Activated naive CD8-positive, alpha-beta T cell (primary cell): ENCODE measurements around the gene N4BP2L2.

Experiments used
- H3K27ac Mint-ChIP-seq: one replicate; pipeline ENCODE4 v1.8.0; 2021; ENCODE audit warnings: mixed read lengths
- H3K27me3 Mint-ChIP-seq: one replicate; pipeline ENCODE4 v1.8.0; 2021; ENCODE audit warnings: mixed read lengths
- H3K36me3 Mint-ChIP-seq: one replicate; pipeline ENCODE4 v1.8.0; 2021; ENCODE audit warnings: mixed read lengths
- H3K4me1 Mint-ChIP-seq: one replicate; pipeline ENCODE4 v1.8.0; 2021; ENCODE audit warnings: low read depth, mixed read lengths
- H3K4me3 Mint-ChIP-seq: one replicate; pipeline ENCODE4 v1.8.0; 2021; ENCODE audit warnings: mild to moderate bottlenecking, mixed read lengths
- H3K9me3 Mint-ChIP-seq: one replicate; pipeline ENCODE4 v1.8.0; 2021; ENCODE audit warnings: low read depth, mixed read lengths

N4BP2L2 gene

DNA sequence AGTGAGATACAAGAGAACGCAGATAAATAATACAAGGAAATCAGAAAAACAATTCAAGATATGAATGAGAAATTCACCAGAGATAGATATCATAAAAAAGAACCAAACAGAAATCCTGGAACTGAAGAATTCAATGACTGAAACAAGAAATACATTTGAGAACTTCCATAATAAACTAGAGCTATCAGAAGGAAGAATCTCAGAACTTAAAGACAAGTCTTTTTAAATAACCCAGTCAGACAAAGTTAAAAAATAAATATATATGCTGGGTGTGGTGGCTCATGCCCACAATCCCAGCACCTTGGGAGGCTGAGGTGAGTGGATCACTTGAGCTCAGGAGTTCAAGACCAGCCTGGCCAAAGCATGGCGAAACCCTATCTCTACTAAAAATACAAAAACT, 82.0 kb downstream of the N4BP2L2 start:
- Mint-ChIP-seq H3K4me1 (no peaks in the 10 kb centered on the region), H3K36me3 (peaks cover 44% of the 10 kb centered on the region), H3K27ac (no peak overlapping the region), H3K9me3 (peaks cover 14% of the 10 kb centered on the region), H3K27me3 (no peaks in the 10 kb centered on the region), H3K4me3 (no peak overlapping the region)

DNA sequence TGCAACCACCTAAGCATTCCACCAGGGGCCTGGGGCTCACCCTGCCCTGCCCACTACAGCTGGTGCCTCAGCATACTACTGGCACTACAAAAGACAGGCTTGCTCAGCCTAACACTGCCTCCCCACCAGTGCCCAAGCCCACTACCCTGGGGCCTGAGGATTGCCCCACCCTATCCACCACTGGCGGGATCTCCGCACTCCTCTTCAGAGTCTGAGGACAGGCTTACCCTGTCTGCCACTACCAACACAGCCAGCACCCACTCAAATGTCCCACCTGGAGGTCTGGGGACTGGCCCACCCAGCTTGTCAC, 83.0 kb downstream of the N4BP2L2 start:
- no peak overlapping the region for H3K27ac Mint-ChIP-seq
- no peaks in the 10 kb centered on the region for H3K27me3 Mint-ChIP-seq
- H3K4me1 Mint-ChIP-seq: no peaks in the 10 kb centered on the region
- peaks cover 37% of the 10 kb centered on the region for H3K36me3 Mint-ChIP-seq
- H3K4me3 Mint-ChIP-seq: no peak overlapping the region
- H3K9me3 Mint-ChIP-seq: peaks cover 11% of the 10 kb centered on the region

DNA sequence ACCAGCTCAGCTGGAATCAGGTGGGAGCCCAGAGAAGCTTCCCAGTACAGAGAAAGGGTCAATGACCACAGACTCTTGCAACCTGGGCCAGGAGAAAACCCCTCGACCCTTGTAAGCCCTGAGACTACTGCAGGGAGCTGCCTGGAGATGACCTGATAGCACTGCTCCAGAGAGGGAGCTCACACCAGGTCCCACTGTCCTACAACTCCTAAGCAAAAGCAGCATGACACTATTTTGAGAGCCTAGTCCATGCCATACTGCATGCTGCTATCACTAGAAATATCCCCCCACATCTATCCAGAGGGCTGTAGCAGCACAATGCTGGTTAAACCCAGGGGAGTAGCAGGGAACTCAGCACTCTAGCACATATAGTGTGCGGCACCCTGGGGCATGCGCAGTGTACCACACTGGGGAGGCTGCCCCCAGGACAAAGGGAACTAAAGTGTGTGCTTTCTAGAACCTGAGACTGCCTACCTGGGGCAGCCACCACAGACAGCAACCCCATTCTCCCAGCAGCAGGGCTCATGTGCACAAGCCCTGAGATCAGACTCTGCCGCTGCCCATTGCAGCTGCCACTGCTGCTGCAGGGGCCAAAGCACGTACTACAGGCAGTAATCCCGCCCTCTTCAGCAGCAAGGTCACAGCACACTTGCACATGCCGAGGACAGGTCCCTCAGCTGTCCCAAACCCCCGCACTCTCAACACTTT, 83.6 kb downstream of the N4BP2L2 start:
- no peaks in the 10 kb centered on the region for H3K4me1 Mint-ChIP-seq
- peaks cover 11% of the 10 kb centered on the region for H3K9me3 Mint-ChIP-seq
- H3K27me3 Mint-ChIP-seq: no peaks in the 10 kb centered on the region
- H3K36me3 Mint-ChIP-seq: peaks cover 34% of the 10 kb centered on the region
- H3K4me3 Mint-ChIP-seq: no peak overlapping the region
- no peak overlapping the region for H3K27ac Mint-ChIP-seq

DNA sequence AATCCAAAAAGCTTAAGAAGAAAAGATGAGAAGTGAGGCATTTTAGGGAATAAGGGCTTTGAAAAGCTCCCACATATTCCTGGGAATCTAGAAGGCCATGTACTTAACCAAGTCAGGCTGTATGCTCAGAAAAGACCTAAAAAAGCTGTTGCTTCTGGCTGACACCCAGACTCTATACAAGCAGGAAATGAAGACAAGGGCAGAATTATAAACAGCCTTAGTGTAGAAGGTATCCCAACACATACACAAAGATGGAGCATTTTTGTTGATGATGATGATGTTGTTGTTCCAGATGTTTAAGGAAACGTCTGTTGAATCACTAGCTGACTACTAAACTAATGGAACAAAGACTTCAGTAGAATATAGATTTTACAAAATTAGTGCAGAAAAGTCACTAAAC, 84.6 kb downstream of the N4BP2L2 start:
- no peaks in the 10 kb centered on the region for H3K4me1 Mint-ChIP-seq
- no peaks in the 10 kb centered on the region for H3K27me3 Mint-ChIP-seq
- H3K36me3 Mint-ChIP-seq: peaks cover 23% of the 10 kb centered on the region
- no peak overlapping the region for H3K27ac Mint-ChIP-seq
- peaks cover 11% of the 10 kb centered on the region for H3K9me3 Mint-ChIP-seq
- H3K4me3 Mint-ChIP-seq: no peak overlapping the region

DNA sequence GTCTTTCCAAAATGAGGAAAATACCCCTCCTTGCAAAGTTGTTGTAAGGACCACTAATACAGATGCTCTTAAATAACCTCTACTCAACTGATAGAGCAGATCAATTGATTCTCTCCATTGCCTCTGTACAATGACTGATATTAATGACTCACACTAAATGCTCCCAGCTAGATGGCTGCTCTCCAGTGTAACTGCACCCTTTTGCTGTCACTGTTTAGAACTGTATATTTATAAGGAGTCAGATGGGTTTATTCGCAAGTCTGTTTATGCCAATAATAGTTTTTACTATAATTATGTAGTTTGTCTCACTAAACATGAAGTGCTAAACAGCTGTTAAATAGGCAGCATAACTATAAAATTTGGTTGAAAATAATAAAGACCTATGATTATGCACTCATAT, 89.6 kb downstream of the N4BP2L2 start:
- Mint-ChIP-seq H3K27me3 (no peaks in the 10 kb centered on the region), H3K4me1 (no peaks in the 10 kb centered on the region), H3K4me3 (no peak overlapping the region), H3K9me3 (no peaks in the 10 kb centered on the region), H3K27ac (no peak overlapping the region), H3K36me3 (peaks cover 3% of the 10 kb centered on the region)

DNA sequence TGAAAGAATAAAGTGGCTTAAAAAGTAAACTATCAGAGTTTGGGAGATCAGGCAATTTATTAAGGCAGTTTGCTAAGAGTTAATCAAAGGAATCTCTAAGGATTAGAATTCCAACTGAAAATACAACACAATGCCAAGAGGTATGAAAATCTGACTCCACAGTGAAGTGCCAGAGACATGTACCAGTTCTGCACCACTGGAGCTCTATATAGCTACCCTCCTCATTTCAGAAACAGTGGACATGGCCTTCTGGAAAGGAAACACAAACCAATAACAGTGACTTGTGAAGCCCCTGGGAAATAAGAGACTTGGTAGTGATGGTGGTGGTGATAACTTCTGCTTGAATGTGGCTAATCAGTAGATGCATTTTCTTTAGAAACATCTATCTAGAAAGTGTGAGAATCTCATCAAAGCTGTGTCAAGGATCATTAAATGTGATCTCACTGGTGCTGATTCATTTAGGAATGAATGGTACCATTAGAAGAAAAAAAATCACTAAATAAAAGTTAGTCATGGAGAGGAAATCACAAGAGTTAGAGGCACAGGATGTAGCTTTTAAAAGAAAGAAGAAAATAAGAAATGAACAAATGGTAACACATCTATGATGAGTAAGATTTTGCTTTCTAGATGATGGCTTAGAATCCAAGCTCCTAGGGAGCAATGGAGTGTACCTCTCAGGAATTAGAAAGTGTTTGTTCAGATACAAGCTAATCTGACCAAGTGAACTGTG, 90.5 kb downstream of the N4BP2L2 start:
- Mint-ChIP-seq H3K27me3 (no peaks in the 10 kb centered on the region), H3K4me1 (peaks cover under 1% of the 10 kb centered on the region), H3K27ac (peak overlapping the region; percentile 41), H3K9me3 (no peaks in the 10 kb centered on the region), H3K36me3 (peaks cover 3% of the 10 kb centered on the region), H3K4me3 (no peak overlapping the region)

DNA sequence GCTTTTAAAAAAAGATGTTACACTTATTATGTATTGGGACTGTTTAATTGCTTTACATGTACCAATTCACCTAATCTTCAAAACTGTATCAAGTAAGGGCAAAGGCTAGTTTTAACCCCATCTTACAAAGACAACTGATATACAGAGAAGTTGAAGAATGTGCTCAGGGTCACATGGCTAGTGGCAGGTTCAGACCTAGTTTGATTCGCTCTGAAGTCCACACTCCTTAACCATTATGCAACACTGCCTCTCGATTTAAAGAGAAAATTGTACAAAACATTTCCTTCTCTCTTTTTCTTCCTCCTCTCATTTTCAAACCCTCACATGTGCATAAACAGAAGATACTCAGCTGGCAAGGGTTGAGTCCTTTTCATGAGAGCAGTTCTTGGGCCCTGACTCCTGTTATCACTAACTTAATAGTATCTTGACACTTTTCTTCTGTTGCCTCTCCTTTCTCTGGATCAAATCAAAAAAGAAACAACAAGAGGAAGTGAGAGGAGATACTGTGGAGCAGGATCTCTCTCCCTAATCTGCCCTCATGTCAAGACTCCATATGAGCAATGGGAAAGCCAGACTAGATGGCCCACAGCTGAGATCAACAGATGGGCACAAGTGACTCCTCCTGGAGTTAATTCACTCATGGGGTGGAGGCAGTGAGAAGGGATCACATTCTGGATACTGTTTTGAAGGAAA, 91.7 kb downstream of the N4BP2L2 start:
- Mint-ChIP-seq H3K27me3 (no peaks in the 10 kb centered on the region), H3K4me3 (no peak overlapping the region), H3K27ac (no peak overlapping the region)

DNA sequence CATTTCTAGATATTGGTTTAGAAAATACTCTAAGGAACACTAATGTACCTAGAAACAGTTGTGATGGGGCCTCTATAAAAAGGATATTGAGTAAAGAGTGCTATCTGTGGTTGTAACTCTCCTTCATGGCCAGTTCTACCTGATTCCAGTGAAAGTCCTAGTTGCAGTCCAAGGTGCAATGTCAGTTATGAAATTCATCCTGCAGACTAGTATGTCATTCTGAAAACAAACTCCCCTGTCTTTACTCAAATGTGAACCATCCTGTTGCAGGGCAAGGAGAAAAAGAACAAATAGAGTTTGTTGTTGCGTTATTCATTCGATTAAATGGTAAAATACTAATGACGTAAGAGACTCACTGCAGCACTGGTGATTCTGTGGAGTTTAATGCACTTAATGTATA, 92.4 kb downstream of the N4BP2L2 start:
- peaks cover 4% of the 10 kb centered on the region for H3K36me3 Mint-ChIP-seq
- H3K4me1 Mint-ChIP-seq: peaks cover 3% of the 10 kb centered on the region

More for the DNA sequence above, 91.7 kb downstream of the N4BP2L2 start:
- Mint-ChIP-seq H3K36me3 (peaks cover 3% of the 10 kb centered on the region), H3K4me1 (peaks cover 3% of the 10 kb centered on the region), H3K9me3 (no peaks in the 10 kb centered on the region)

DNA sequence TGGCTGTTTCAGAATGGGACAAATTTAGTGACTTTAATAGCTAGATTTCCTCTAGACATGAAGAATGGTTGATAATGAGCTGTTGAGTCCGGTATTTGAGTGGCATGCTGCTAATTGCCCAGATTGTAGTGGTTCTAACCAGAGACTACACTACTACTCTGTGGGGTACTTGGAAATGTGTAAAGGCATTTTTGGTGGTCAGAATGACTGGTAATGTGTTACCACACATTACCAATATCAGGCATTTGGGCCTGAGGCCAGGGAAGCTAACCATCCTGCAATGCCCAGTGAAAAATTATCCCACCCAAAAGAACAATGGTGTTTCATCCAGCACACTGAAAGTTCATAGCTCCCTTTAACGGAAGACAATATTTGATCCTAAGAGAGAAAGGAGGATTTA, 93.1 kb downstream of the N4BP2L2 start:
- no peaks in the 10 kb centered on the region for H3K9me3 Mint-ChIP-seq
- no peak overlapping the region for H3K27ac Mint-ChIP-seq
- no peak overlapping the region for H3K4me3 Mint-ChIP-seq
- H3K27me3 Mint-ChIP-seq: no peaks in the 10 kb centered on the region
- peaks cover 3% of the 10 kb centered on the region for H3K4me1 Mint-ChIP-seq
- peaks cover 4% of the 10 kb centered on the region for H3K36me3 Mint-ChIP-seq

More for the DNA sequence above, 92.4 kb downstream of the N4BP2L2 start:
- no peaks in the 10 kb centered on the region for H3K27me3 Mint-ChIP-seq
- H3K27ac Mint-ChIP-seq: no peak overlapping the region
- no peaks in the 10 kb centered on the region for H3K9me3 Mint-ChIP-seq
- H3K4me3 Mint-ChIP-seq: no peak overlapping the region

DNA sequence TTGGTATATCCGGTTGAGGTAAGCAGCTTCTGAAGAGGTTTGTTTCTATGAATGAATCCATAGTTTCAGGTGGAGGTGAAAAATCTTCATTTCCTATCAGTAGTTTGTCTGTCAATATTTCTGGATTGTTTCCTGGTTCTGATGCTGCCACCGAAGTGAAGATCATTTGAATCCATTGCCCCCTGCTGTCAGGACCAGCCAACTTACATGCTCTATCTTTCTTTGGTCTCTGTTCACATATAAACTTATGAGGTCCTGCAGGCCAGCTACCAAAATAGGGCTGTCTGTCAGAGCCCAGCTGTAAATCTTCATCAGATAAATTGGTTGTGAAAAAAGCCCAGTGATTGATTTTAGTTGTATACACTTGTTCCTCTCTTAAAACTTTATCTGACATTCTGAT, 95.5 kb downstream of the N4BP2L2 start:
- H3K27ac Mint-ChIP-seq: no peak overlapping the region
- peaks cover 3% of the 10 kb centered on the region for H3K4me1 Mint-ChIP-seq
- no peaks in the 10 kb centered on the region for H3K27me3 Mint-ChIP-seq
- no peaks in the 10 kb centered on the region for H3K9me3 Mint-ChIP-seq
- no peak overlapping the region for H3K4me3 Mint-ChIP-seq
- H3K36me3 Mint-ChIP-seq: peaks cover 6% of the 10 kb centered on the region

DNA sequence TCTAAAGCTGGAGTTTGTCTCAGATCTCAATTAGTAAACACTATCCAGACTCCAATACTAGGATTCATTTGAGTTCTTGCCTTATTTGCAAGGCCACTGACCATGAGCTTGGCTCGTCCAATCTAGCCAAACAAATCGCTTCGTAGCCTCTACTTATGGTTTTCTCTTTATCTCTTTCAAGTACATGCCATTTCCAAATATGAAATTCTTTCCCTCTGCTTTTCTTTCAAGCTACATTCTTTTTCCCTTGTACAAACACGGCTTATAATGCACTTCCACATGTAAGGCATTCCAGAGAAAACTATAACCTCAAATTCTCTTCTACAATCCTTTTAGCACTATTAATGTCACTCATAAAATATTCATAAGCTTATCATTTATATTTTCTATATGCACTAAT, 99.7 kb downstream of the N4BP2L2 start:
- no peaks in the 10 kb centered on the region for H3K27me3 Mint-ChIP-seq
- no peak overlapping the region for H3K4me3 Mint-ChIP-seq
- H3K27ac Mint-ChIP-seq: no peak overlapping the region
- peaks cover 10% of the 10 kb centered on the region for H3K36me3 Mint-ChIP-seq
- H3K4me1 Mint-ChIP-seq: peaks cover 3% of the 10 kb centered on the region
- no peaks in the 10 kb centered on the region for H3K9me3 Mint-ChIP-seq

DNA sequence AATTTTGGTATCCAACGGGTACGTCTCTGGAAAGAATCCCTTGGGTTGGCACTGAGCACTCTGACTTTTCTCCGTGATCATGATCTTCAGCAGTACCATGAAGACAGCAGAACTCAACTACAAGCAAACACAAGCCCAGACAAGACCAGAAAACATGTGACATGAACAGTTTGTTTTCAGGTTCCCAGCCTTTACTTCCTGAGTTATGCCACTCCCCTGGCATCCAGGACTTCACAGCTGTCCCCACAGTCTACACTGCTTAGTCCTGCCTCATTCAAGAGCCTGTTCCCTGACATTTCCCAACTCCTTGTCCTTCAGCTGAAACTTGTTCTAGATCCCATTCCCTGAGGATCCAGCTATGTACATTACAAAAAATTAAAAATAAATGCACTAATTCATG, 105.7 kb downstream of the N4BP2L2 start:
- H3K4me1 Mint-ChIP-seq: peaks cover 14% of the 10 kb centered on the region
- H3K27ac Mint-ChIP-seq: no peak overlapping the region
- peaks cover 7% of the 10 kb centered on the region for H3K36me3 Mint-ChIP-seq
- H3K27me3 Mint-ChIP-seq: no peaks in the 10 kb centered on the region
- H3K4me3 Mint-ChIP-seq: no peak overlapping the region
- H3K9me3 Mint-ChIP-seq: no peaks in the 10 kb centered on the region

DNA sequence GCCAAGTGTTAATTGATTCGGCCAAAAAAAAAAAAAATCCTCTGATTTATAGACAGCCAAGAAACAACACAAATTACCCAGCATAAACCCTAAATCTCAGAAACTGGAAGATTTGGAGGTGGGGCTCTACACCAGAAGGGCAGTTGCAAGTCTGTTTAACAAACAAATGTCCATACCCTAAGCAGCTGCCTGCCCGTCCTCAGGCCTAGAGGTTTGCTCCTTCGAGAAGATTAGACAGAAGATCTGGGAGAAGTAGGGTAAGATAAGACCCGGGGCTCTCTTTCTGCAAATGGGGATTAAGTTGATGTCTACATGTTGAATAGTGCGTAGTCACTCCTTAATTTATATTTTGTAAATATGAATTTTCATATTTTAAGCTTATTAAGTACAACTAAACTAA, 107.2 kb downstream of the N4BP2L2 start:
- peaks cover 19% of the 10 kb centered on the region for H3K4me1 Mint-ChIP-seq
- peaks cover 5% of the 10 kb centered on the region for H3K36me3 Mint-ChIP-seq
- no peaks in the 10 kb centered on the region for H3K9me3 Mint-ChIP-seq
- no peak overlapping the region for H3K4me3 Mint-ChIP-seq
- H3K27ac Mint-ChIP-seq: no peak overlapping the region
- H3K27me3 Mint-ChIP-seq: no peaks in the 10 kb centered on the region

DNA sequence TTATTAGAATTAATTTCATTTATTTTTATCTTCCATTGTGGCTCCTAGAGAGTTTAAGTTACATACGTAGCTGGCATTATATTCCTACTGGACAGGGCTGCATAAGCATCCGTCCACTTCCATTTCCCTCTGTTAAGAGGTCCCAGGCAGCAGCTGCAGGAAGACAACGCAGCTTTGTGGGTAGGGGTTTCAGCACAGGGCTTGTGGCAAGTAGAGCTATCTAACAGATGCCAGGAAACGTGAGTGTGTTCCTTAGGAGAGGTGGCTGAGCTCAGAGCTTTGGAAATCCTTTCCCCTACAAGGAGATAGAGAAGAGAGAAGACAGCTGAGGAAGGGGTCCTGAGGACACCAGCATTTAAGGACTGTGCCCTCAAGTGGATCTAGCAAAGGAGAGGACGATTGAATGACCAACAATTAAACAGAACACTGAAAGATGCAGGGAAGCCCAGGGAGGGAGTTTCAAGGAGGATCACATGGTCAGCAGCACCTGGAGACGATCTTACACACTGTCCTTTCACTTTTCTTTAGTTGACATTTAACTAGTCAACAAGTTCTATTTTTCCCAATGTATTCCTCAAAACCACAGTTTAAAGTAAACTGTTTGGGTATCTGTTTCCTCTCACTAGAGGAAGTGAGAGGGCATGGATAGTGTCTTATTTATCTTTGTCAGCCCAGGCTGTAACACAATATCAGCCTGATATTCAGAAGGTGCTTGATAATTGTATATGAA, 108.4 kb downstream of the N4BP2L2 start:
- Mint-ChIP-seq H3K4me1 (peaks cover 29% of the 10 kb centered on the region), H3K4me3 (no peak overlapping the region), H3K9me3 (no peaks in the 10 kb centered on the region), H3K36me3 (peaks cover 7% of the 10 kb centered on the region), H3K27ac (peak overlapping the region; percentile 47), H3K27me3 (no peaks in the 10 kb centered on the region)

DNA sequence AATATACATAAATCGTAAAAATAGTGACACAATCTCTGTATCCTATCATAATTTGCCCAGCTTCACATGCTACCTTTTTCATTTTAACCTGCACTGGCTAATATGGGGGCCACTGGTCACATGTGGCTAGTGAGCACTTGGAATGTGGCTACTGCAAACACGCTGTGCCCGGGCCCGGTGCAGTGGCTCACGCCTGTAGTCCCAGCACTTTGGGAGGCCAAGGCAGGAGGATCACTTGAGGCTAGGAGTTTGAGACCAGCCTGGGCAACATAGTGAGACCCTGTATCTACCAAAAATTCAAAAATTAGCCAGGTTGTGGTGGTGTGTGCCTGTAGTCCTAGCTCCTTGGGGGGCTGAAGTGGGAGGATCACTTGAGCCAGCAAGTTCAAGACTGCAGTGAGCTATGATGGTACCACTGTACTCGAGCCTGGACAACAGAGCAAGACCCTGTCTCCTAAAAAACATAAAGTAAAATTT, 109.1 kb downstream of the N4BP2L2 start:
- H3K36me3 Mint-ChIP-seq: peaks cover 8% of the 10 kb centered on the region
- peaks cover 32% of the 10 kb centered on the region for H3K4me1 Mint-ChIP-seq
- H3K27ac Mint-ChIP-seq: peak overlapping the region; percentile 98

More for the DNA sequence above, 109.1 kb downstream of the N4BP2L2 start:
- H3K9me3 Mint-ChIP-seq: no peaks in the 10 kb centered on the region
- H3K27me3 Mint-ChIP-seq: no peaks in the 10 kb centered on the region
- H3K4me3 Mint-ChIP-seq: no peak overlapping the region
